Neural progenitor cell (in vitro differentiated cells): ENCODE results near the gene MSTO1. TPM values are rescaled to one million over a fixed set of nuclear protein-coding genes. Genes with fewer than 3 reads are reported as not detected.
"Not testable (repeated sequence)": the region's sequence is repeated elsewhere in the genome, so short reads cannot be mapped to it uniquely, and the experiment has no call there.

ENCODE experiments used
- DNase-seq: peaks from one replicate; pipeline ENCODE4 v3.0.0-alpha.2; 2016; ENCODE audit warnings: low spot score
- H2AFZ ChIP-seq: fragments of 200-600 bp; sonication (generic); replicated peaks from 2 replicates; pipeline ENCODE4 v1.6.1; 2016; ENCODE audit warnings: antibody characterized with exemption
- H3F3A ChIP-seq: fragments of 200-600 bp; sonication (generic); 2 replicates; pipeline ENCODE4 v1.6.1; 2016; ENCODE audit warnings: antibody characterized with exemption, low read depth
- H3K27ac ChIP-seq: fragments of 200-600 bp; sonication (generic); 2 replicates; pipeline ENCODE4 v1.5.1; 2016; ENCODE audit warnings: mild to moderate bottlenecking
- H3K27me3 ChIP-seq: fragments of 200-600 bp; sonication (generic); 2 replicates; pipeline ENCODE4 v1.6.1; 2016; ENCODE audit warnings: mild to moderate bottlenecking, moderate library complexity
- H3K36me3 ChIP-seq: fragments of 200-600 bp; sonication (generic); 2 replicates; pipeline ENCODE4 v1.5.1; 2016
- H3K4me1 ChIP-seq: fragments of 200-600 bp; sonication (generic); 2 replicates; pipeline ENCODE4 v1.6.1; 2016; ENCODE audit warnings: mixed run types
- H3K4me2 ChIP-seq: fragments of 200-600 bp; sonication (generic); 2 replicates; pipeline ENCODE4 v1.6.1; 2016
- H3K4me3 ChIP-seq: fragments of 200-600 bp; sonication (generic); 2 replicates; pipeline ENCODE4 v1.5.1; 2016
- H3K79me2 ChIP-seq: fragments of 200-600 bp; sonication (generic); 2 replicates; pipeline ENCODE4 v1.6.1; 2016; ENCODE audit warnings: low read depth
- H3K9ac ChIP-seq: fragments of 200-600 bp; sonication (generic); 2 replicates; pipeline ENCODE4 v1.6.1; 2016
- H3K9me3 ChIP-seq: fragments of 200-600 bp; sonication (generic); 2 replicates; pipeline ENCODE4 v1.5.1; 2016; ENCODE audit warnings: low read depth
- H4K20me1 ChIP-seq: fragments of 200-600 bp; sonication (generic); 2 replicates; pipeline ENCODE4 v1.6.1; 2016; ENCODE audit warnings: low read depth
- H3K27ac Mint-ChIP-seq: 3 replicates; pipeline ENCODE4 v1.8.0; 2021; ENCODE audit warnings: mixed read lengths
- H3K27me3 Mint-ChIP-seq: 2 replicates; pipeline ENCODE4 v1.8.0; 2022; ENCODE audit warnings: low read depth, mild to moderate bottlenecking, inconsistent platforms, moderate library complexity, mixed read lengths; ENCODE audit not compliant: insufficient read depth
- H3K36me3 Mint-ChIP-seq: 3 replicates; pipeline ENCODE4 v1.8.0; 2021; ENCODE audit warnings: mixed read lengths
- H3K4me1 Mint-ChIP-seq: 3 replicates; pipeline ENCODE4 v1.8.0; 2021; ENCODE audit warnings: mixed read lengths
- H3K4me3 Mint-ChIP-seq: 3 replicates; pipeline ENCODE4 v1.8.0; 2021; ENCODE audit warnings: mild to moderate bottlenecking, moderate library complexity, mixed read lengths
- H3K9me3 Mint-ChIP-seq: 3 replicates; pipeline ENCODE4 v1.8.0; 2020; ENCODE audit warnings: mixed read lengths
- EZH2 ChIP-seq: fragments of 200-600 bp; sonication (generic); IDR thresholded peaks from 2 replicates; pipeline ENCODE4 v1.6.1; 2017; ENCODE audit warnings: antibody characterized with exemption, mild to moderate bottlenecking, moderate library complexity
- EZH2phosphoT487 ChIP-seq: fragments of 200-600 bp; sonication (generic); IDR thresholded peaks from 2 replicates; pipeline ENCODE4 v1.6.1; 2017; ENCODE audit warnings: antibody characterized with exemption
- total RNA-seq: library from RNA; depleted of rRNA; stranded (reverse); fragments of >200 nt; gene quantifications from 2 replicates; pipeline ENCODE4 v1.2.3, GENCODE V29; 2015; ENCODE audit warnings: low replicate concordance
- TF ChIP-seq, protein P1 (sequence below): fragments of 200-600 bp; sonication (generic); IDR thresholded peaks from 2 replicates; pipeline ENCODE4 v1.5.1; 2017; ENCODE audit warnings: antibody characterized with exemption, mild to moderate bottlenecking

Gene MSTO1
- total RNA-seq, 1 donor from 2014 or later, result 36.6 TPM

DNA sequence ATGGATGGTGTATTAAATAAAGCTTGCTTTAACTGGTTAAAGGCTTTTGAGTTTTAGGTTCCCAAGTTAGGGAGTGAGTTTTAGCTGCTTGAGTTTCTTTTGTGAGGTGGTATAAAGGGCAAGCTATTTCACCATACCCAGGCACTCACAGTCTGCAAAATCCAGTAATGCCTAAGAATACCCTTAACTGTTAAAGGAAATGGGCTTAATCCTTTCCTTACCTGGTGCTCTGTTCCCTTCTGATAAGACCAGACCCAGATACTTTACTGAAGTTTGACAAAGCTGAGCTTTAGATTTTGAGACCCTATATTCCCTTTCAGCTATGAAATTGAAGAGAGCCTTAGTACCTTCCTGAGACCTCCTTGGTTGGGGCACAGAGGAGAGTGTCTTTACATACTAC is 30.3 kb downstream of the MSTO1 start:
- peaks cover 6% of the 10 kb centered on the region for H3K4me1 ChIP-seq

DNA sequence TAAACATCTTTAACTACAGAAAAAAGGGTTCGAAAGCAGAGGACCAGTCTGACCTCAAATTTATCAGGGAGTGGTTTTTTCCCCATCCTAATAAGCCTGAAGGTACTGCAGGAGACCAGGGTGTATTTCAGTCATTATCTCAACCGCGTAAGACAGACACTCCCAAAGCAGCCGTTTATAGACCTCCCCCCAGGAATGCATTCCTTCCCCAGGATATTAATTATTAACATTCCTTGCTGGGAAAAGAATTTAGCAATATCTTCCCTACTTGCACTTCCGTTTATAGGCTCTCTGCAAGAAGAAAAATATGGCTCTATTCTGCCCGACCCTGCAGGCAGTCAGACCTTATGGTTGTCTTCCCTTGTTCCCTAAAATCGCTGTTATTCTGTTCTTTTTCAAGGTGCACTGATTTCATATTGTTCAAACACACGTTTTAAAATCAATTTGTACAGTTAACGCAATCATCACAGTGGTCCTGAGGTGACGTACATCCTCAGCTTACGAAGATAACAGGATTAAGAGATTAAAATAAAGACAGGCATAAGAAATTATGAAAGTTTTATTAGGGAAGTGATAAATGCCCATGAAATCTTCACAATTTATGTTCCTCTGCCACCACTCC is 32.7 kb downstream of the MSTO1 start:
- peaks cover 27% of the 10 kb centered on the region for H3K9me3 Mint-ChIP-seq
- H3K27me3 ChIP-seq, H3K4me2 ChIP-seq, H2AFZ ChIP-seq, H3K27me3 Mint-ChIP-seq, H3K9ac ChIP-seq, H3K4me1 Mint-ChIP-seq, H3K27ac Mint-ChIP-seq, H3K79me2 ChIP-seq, DNase-seq, H3K4me1 ChIP-seq, H3K36me3 Mint-ChIP-seq, H3K27ac ChIP-seq, H3K4me3 ChIP-seq, H3K9me3 ChIP-seq, H3K4me3 Mint-ChIP-seq, H3K36me3 ChIP-seq, H3F3A ChIP-seq, H4K20me1 ChIP-seq: not testable (repeated sequence)

More for the DNA sequence above, 30.3 kb downstream of the MSTO1 start:
- H3K36me3 ChIP-seq, result no peaks in the 10 kb centered on the region
- TF ChIP-seq, protein P1, sequence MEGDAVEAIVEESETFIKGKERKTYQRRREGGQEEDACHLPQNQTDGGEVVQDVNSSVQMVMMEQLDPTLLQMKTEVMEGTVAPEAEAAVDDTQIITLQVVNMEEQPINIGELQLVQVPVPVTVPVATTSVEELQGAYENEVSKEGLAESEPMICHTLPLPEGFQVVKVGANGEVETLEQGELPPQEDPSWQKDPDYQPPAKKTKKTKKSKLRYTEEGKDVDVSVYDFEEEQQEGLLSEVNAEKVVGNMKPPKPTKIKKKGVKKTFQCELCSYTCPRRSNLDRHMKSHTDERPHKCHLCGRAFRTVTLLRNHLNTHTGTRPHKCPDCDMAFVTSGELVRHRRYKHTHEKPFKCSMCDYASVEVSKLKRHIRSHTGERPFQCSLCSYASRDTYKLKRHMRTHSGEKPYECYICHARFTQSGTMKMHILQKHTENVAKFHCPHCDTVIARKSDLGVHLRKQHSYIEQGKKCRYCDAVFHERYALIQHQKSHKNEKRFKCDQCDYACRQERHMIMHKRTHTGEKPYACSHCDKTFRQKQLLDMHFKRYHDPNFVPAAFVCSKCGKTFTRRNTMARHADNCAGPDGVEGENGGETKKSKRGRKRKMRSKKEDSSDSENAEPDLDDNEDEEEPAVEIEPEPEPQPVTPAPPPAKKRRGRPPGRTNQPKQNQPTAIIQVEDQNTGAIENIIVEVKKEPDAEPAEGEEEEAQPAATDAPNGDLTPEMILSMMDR, result no peak
- no peak for TF ChIP-seq EZH2phosphoT487
- no peak for TF ChIP-seq EZH2
- peaks cover 8% of the 10 kb centered on the region for H3F3A ChIP-seq
- H3K4me3 ChIP-seq, result no peak overlapping the region
- no peaks in the 10 kb centered on the region for H3K9me3 ChIP-seq
- no peaks in the 10 kb centered on the region for H3K79me2 ChIP-seq
- Mint-ChIP-seq H3K27me3 (peaks cover 9% of the 10 kb centered on the region), H3K9me3 (peaks cover 27% of the 10 kb centered on the region), H3K27ac (no peak overlapping the region), H3K4me1 (peaks cover 9% of the 10 kb centered on the region), H3K4me3 (no peak overlapping the region), H3K36me3 (peaks cover 1% of the 10 kb centered on the region)
- DNase-seq, result no peak
- H4K20me1 ChIP-seq, result no peaks in the 10 kb centered on the region
- H3K4me2 ChIP-seq, result no peak overlapping the region
- H3K27ac ChIP-seq, result no peak overlapping the region
- H3K9ac ChIP-seq, result no peak overlapping the region
- H3K27me3 ChIP-seq, result no peaks in the 10 kb centered on the region
- no peak overlapping the region for H2AFZ ChIP-seq

DNA sequence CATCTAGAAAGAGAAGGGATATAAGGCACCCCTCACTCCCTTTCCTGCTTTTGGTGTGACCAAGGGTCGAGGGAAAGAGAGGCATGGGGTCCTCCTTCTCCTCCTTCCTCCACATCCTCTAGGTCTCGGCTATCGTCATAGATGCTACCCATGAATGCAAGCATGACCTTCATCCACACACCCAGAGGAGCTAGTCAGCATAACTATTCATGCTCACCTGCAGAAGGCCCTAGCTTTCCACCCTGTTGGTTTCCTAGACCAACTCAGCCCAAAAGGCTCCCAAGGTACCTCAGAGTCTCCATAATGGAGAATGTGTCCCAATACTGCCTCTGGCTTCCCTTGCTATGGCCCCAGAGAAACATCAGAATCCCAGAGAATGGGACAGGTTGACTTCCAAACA is 33.2 kb downstream of the MSTO1 start:
- Histone ChIP-seq H2AFZ (no peak overlapping the region), H3K79me2 (no peaks in the 10 kb centered on the region), H3K4me1 (peaks cover 2% of the 10 kb centered on the region), H3K36me3 (no peaks in the 10 kb centered on the region), H3K4me3 (no peak overlapping the region), H3K27ac (no peak overlapping the region), H3K9me3 (no peaks in the 10 kb centered on the region), H4K20me1 (no peaks in the 10 kb centered on the region), H3F3A (peaks cover 3% of the 10 kb centered on the region), H3K9ac (no peak overlapping the region), H3K4me2 (no peak overlapping the region), H3K27me3 (no peaks in the 10 kb centered on the region)
- Mint-ChIP-seq H3K4me3 (no peak overlapping the region), H3K9me3 (peaks cover 27% of the 10 kb centered on the region), H3K27ac (no peak overlapping the region), H3K36me3 (no peaks in the 10 kb centered on the region), H3K4me1 (peaks cover 6% of the 10 kb centered on the region), H3K27me3 (peaks cover 9% of the 10 kb centered on the region)
- DNase-seq, result no peak
- no peak for TF ChIP-seq EZH2
- TF ChIP-seq EZH2phosphoT487, result no peak
- TF ChIP-seq, protein P1, result no peak

DNA sequence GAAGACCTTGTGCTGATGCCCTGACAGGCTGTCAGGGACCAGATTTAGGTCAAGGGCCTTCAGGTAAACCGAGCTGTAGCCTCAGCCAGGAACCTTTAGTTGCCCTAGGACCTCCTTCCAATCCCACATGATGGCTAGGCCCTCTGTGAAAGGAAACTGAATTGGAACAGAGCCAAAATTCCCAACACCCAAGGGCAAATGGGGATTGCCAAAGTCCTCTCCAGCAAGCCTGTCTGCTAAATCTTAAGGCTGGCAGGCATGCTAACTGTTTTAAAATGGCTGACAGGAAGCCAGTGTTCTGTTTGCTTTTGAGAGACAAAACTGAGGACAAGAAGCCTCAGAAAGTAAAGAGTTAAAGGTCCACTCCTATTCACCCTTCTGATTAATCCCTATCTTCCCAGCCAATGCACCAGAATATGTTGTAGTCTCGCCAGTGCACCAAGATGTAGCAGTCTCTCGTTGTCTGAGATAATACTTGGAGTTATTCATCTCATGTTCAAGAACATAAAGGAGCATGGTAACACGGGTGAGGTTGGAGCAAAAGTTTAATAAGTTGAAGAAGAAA is 35.1 kb downstream of the MSTO1 start:
- Histone ChIP-seq H3K27me3 (no peaks in the 10 kb centered on the region), H3K4me1 (peaks cover 4% of the 10 kb centered on the region), H2AFZ (no peak overlapping the region), H3K4me3 (no peak overlapping the region), H3F3A (peaks cover 10% of the 10 kb centered on the region), H3K4me2 (no peak overlapping the region), H3K9ac (no peak overlapping the region), H4K20me1 (no peaks in the 10 kb centered on the region), H3K9me3 (no peaks in the 10 kb centered on the region), H3K36me3 (no peaks in the 10 kb centered on the region), H3K27ac (no peak overlapping the region), H3K79me2 (no peaks in the 10 kb centered on the region)
- H3K36me3 Mint-ChIP-seq, result no peaks in the 10 kb centered on the region
- no peak overlapping the region for H3K27ac Mint-ChIP-seq
- H3K9me3 Mint-ChIP-seq, result peaks cover 27% of the 10 kb centered on the region
- H3K27me3 Mint-ChIP-seq, result peaks cover 12% of the 10 kb centered on the region
- DNase-seq, result no peak
- peaks cover 11% of the 10 kb centered on the region for H3K4me1 Mint-ChIP-seq
- TF ChIP-seq EZH2phosphoT487 (no peak), EZH2 (no peak)
- TF ChIP-seq, protein P1, result no peak
- H3K4me3 Mint-ChIP-seq, result no peak overlapping the region
